Mucosa of descending colon (tissue), 3 donors: ENCODE measurements around the gene FYN. TPM values are rescaled to one million over a fixed set of nuclear protein-coding genes. Genes with fewer than 3 reads are reported as not detected.

ENCODE experiments used
- ATAC-seq: fragments of 200-7000 bp; cut with Tn5 transposase; one replicate; pipeline ENCODE4 v1.9.1; 2020; ENCODE audit warnings: mild to moderate bottlenecking, moderate library complexity
- DNase-seq, 3 donors: peaks; one replicate each; pipeline ENCODE4 v3.0.0-alpha.2; 2020
- H3K36me3 ChIP-seq: fragments of 200-600 bp; one replicate; pipeline ENCODE4 v1.8.0; 2021; ENCODE audit warnings: low read depth, mild to moderate bottlenecking
- H3K4me1 ChIP-seq: fragments of 200-600 bp; one replicate; pipeline ENCODE4 v1.8.0; 2021; ENCODE audit warnings: low read depth, mild to moderate bottlenecking
- H3K4me3 ChIP-seq: fragments of 200-600 bp; one replicate; pipeline ENCODE4 v1.8.0; 2021; ENCODE audit warnings: mild to moderate bottlenecking
- H3K9me3 ChIP-seq: fragments of 200-600 bp; one replicate; pipeline ENCODE4 v1.8.0; 2021; ENCODE audit warnings: mild to moderate bottlenecking
- CTCF ChIP-seq: fragments of 200-600 bp; IDR thresholded peaks from one replicate; pipeline ENCODE4 v1.8.0; 2022; ENCODE audit warnings: antibody characterized with exemption, mild to moderate bottlenecking
- intact Hi-C, 2 donors: fragments of 100-400 bp; cut with DNase I in 1 of 2; cut with micrococcal nuclease in 1 of 2; formaldehyde crosslinking; loops; one replicate each; pipeline versions ENCODE4 v1.11.0 to v1.11.1; 2022; cut with DNase I, micrococcal nuclease
- total RNA-seq, 3 donors: library from RNA; stranded (reverse); fragmentation: NEBNext Ultra II Directional in 2 of 3; extraction: Animal tissue kit (Norgen Biotek cat#: 25700) in 2 of 3; gene quantifications; one replicate each; pipeline versions ENCODE4 v1.2.1 to v1.2.4, GENCODE V29; 2021 to 2023
- donor health status: DM: no; HTN: no; CAD: no; lungs with moderate emphysema.
- donor health status: DM: no; HTN: no; CAD: no.
- donor health status: DM: no; HTN: yes; CAD: no.

The FYN gene
- total RNA-seq, 3 donors from 2014 or later = 15.0 to 63.0 (median 24.8) TPM

DNA sequence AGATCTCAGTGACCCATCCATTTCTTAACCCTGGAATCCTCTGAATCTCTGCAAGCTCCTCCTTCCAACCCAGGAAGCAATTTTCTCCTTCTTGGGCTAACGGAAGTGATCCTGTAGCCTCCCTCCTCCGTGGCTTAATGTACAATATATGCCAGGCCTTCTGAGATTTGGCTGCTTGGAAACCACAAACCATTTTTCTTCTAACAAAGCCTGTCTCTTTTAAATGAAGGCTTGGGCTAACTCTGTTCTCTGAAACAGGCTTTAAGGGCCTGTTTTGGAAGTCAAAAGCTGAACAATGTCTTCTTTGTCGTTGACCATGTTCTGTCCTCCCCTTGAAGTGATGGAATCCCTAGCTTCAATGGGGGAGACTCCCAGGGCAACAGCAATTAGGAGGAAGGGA is 14.9 kb downstream of the FYN start:
- Histone ChIP-seq H3K4me1 (no peaks in the 10 kb centered on the region), H3K9me3 (no peaks in the 10 kb centered on the region), H3K4me3 (no peak overlapping the region), H3K36me3 (no peaks in the 10 kb centered on the region)
- ATAC-seq (no peak), DNase-seq (no peak)
- intact Hi-C loops = no loop called here
- TF ChIP-seq CTCF = no peak

DNA sequence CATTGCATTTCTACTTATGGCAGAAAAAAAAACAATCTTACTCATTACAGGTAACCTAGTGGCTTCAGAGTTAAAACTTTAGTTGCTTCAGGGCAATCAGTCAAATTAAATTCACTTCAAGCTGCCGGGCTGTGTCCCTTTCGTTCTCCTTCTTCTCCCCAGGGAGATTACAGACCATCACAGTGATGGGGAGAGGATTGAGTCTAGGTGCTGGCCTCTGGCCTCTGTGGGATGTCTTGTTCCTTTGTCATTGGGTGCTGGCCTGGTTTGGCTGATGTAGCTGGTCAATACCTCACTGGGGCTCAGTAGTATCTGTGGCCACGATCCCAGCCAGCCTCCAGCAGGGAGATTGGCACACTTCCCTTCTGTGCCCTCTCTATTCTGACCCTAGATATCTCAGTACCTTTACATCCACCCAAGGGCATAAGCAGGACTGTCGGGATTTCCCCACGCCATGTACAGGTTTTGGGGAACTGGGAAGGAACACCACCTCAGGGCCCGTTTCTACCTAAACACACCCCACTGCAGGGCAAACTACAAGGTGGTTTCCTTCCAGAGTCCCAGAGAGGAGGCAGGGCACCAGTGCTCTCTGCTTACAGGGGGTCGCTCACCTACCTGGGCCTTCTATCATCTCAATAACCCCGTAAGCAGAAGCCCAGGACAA is 15.4 kb downstream of the FYN start:
- Histone ChIP-seq H3K9me3 (no peaks in the 10 kb centered on the region), H3K4me3 (no peak overlapping the region), H3K36me3 (no peaks in the 10 kb centered on the region), H3K4me1 (no peaks in the 10 kb centered on the region)
- no peak for DNase-seq
- ATAC-seq = no peak
- TF ChIP-seq CTCF = no peak
- intact Hi-C loops = no loop called here

GRCh38 chr6:111855753-111856152 is 17.5 kb downstream of the FYN start:
- ATAC-seq = no peak
- no peak overlapping the region for H3K4me3 ChIP-seq
- H3K4me1 ChIP-seq = no peaks in the 10 kb centered on the region
- no peak for TF ChIP-seq CTCF
- intact Hi-C loops = no loop called here
- no peaks in the 10 kb centered on the region for H3K9me3 ChIP-seq
- no peaks in the 10 kb centered on the region for H3K36me3 ChIP-seq
- DNase-seq = no peak

DNA sequence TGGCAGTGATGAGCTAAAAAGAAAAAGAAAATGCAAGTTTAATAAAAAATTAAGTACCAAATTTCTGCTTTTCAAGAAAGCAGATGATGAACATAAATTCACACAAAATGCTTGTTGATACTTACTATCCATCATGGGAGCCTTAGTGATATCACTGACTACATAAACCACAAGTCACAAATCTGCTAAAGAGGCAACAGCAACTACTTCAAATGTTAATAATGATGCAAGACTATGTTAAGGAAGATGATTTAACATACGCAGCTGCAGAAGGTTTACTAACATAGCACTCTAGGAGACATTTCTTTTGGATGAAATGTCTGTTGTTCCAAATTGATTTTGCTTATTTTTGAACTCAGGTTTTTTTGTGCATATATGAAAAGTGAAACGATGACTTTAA is 18.6 kb downstream of the FYN start:
- DNase-seq = no peak
- Histone ChIP-seq H3K9me3 (no peaks in the 10 kb centered on the region), H3K36me3 (no peaks in the 10 kb centered on the region), H3K4me3 (no peak overlapping the region), H3K4me1 (no peaks in the 10 kb centered on the region)
- intact Hi-C loops = no loop called here
- ATAC-seq = no peak
- TF ChIP-seq CTCF = no peak

DNA sequence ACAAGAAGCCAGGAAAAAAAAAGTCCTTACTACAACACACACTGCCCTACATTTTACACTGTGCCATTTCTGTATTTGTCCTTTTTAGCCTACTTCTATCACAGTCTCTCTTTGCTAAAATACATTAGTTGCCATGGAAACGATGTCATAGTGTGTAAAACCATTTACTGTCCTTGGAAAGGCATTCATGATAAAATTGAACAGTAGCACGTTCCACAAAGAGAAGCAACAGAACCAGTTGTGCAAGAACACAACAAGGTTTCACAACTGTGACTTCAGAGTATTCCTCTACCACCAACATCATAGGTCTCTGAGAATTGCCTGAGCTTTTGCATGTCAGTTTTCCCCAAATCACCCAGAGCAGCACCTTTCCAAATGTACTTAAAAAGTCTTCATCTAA is 20.5 kb downstream of the FYN start:
- ATAC-seq = no peak
- TF ChIP-seq CTCF = no peak
- H3K4me3 ChIP-seq = no peak overlapping the region
- H3K36me3 ChIP-seq = no peaks in the 10 kb centered on the region
- H3K4me1 ChIP-seq = no peaks in the 10 kb centered on the region
- H3K9me3 ChIP-seq = no peaks in the 10 kb centered on the region
- no peak for DNase-seq
- intact Hi-C loops = no loop called here
